Fibroblast of skin of right quadriceps (primary cell): Measurements from ENCODE around the gene DNMT3B.

Experiments
- DNase-seq: peaks from one replicate; pipeline ENCODE4 v3.0.0-alpha.2; 2013

The DNMT3B gene

DNA sequence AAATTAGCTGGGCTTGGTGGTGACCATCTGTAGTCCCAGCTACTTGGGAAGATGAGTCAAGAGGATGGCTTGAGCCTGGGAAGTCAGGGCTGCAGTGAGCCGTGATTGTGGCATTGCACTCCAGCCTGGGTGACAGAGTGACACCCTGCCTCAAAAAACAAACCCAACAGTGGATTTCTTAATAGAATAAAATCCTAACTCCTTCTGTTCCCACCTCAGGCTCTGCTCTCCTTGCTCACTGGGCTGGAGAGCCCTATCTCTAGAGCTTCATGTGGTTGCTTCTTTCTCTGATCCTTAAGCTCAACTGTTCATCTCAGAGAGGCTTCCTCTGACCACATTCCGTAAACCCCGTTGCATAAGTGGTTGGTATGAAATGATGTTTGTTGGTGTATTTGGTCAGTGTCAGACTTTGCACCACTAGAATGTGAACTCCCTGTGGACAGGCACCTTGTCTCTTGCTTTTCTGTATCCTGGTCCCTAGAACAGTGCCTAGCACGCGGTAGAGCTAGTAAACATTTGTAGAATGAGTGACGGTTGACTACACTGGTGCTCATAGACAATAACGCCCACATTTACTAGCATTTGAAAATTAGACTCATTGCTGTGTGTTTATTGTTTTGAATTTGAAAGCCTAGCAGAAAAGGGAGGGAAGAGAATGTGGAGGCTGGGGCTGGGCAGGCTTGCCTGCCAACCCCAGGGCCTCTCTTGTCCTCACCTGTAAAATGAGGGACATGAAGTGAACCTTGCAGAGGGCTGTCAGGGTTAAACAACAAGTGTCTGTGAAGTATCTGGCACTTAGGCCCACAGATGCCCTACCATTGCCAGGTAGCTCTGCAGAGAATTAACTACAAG is 61.8 kb downstream of the DNMT3B start:
- peak; percentile 39 for DNase-seq

DNA sequence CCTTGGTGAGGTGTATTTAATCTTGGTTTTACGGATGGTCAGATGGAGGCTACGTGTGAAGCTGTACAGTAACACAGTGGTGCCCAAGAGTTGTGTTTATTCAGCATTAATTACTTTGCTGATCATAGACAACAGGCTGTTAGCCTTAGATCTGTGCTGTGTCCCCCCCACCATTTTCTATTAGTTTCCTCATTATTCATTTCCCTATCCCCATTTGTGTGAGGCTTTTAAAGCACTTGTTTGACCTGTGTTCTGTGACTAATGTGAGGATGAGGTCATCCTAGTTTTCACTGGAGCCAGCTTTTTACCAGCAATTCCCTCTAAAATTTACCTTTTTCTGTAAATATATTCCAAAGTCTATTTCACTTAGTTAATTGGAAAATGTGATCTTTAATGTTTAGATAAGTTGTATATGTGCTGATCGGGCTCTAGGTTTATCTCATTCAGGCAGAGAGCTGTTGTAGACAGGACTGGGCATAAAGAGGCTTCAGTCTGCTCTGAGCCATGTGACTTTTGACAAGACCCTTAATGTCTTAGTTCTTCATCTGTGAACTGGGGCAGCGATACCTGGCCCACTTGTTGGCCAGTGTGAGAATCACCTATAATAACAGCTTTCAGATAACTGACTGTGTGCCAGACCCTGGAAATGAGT is 66.0 kb downstream of the DNMT3B start:
- no peak for DNase-seq

DNA sequence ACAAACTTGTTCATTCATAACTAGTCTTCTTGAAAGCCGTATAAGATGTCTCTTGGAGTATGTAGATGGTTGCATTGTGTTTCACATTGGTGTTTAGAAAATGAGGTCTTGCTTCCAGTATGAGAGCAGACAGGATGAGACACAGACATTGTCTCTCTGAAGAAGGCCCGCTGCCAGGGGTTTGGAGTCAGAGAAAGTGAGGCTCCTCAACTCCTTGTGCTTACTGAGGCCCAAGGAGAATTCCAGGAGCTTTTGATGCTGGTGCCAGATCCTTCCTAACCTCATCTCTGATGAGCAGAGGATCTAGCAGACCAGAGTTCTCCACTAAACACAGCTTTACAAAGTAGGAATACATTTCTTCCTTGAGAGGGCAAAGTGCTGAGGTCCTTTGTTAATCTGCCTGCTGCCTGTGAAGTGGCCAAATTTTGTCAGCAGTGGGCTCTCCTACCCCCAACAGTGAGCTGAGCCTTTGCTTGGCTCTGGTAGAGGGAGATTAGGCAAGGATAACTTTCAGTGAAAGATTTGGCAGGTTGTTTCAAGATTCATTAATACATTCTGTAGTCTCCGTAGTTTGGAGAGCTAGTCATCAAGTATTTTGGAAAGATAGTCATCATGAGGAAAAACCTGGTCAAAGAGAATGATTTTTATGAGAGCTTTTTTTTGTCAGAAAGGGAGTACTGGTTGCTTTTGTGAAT is 67.3 kb downstream of the DNMT3B start:
- DNase-seq: peak; percentile 13

DNA sequence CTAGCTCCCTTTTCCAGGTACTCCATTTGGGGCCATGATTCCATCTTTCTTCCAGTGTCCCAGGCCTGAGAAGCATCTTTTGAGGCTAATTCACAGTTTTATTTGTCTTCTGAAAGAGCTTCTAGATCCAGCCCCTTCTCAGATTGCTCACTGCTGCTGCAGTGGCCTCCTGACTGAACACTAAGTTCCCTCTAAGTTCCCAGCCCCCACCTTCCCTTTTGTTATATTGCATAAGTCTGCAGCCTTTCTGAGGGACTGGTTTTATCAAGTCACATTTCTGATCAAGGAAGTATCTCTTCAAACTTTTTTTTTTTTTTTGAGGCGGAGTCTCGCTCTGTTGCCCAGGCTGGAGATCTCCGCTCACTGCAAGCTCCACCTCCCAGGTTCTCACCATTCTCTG is 68.3 kb downstream of the DNMT3B start:
- DNase-seq: peak; percentile 18

DNA sequence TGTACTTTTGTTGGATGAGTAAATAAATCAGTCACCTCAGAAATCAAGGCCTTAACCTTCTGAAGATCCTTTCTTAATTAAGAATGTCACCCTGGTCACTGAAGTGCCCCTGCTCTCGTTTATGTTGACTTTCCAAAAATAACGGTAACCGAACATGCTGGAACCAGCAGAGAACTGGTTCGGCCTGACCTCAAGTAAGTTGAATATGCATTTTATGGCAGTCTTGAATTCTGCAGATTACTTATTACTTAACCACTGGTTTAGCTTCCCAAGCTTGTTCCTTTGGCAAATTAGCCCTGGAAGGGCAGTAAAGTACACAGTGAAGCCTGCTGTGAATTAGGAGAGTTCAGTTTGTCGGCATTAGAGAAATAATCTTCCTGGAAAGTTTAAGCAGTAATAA is 69.8 kb downstream of the DNMT3B start:
- DNase-seq: no peak

DNA sequence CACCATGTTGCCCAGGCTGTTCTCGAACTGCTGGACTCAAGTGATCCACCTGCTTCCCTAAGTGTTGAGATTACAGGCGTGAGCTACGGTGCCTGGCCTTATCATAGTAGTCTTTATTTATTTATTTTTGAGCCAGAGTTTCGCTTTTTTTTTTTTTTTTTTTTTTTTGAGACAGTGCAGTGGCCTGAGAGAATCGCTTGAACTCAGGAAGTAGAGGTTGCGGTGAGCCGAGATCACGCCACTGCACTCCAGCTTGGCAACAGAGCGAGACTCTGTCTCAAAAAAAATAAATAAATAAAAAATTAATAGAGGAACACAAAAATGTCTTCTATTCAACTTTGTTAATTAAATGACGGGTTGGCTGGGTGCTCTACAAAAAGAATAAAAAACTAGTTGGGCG is 70.5 kb downstream of the DNMT3B start:
- DNase-seq: no peak

DNA sequence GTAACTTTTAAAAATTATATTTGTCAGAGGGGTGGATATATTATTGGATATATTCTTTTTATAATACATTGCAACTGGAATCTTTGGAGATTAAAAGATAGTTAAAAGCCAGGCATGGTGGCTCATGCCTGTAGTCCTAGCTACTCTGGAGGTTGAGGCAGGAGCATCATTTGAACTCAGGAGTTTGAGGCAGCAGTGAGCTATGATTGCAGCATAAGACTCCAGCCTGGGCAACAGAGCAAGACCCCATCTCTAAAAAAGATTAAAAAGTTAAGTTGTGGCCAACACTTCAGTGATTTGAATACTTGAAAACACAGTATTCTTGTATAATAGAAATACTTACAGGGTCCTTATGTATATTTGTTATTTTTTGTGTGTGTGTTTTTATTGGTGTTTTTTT is 72.8 kb downstream of the DNMT3B start:
- DNase-seq: no peak

DNA sequence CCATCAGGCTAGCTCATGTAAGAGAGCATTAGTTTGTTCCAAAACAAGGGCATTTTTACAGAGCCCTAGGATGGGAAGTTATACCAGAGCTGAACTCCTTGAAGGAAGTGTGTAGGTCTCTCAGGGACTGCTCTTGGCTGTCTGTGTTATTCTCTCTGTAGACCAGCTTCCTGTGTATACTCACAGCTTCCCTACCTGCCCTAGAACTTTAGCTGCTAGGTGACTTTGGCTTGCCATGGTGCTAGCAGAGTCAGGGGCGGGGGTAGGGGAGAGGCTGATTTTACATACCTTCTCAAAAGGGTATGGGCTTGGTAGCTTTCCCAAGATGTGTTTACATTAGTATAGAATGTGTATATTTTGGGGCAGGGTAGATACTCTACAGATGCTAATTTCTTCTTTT is 75.0 kb downstream of the DNMT3B start:
- DNase-seq: no peak

DNA sequence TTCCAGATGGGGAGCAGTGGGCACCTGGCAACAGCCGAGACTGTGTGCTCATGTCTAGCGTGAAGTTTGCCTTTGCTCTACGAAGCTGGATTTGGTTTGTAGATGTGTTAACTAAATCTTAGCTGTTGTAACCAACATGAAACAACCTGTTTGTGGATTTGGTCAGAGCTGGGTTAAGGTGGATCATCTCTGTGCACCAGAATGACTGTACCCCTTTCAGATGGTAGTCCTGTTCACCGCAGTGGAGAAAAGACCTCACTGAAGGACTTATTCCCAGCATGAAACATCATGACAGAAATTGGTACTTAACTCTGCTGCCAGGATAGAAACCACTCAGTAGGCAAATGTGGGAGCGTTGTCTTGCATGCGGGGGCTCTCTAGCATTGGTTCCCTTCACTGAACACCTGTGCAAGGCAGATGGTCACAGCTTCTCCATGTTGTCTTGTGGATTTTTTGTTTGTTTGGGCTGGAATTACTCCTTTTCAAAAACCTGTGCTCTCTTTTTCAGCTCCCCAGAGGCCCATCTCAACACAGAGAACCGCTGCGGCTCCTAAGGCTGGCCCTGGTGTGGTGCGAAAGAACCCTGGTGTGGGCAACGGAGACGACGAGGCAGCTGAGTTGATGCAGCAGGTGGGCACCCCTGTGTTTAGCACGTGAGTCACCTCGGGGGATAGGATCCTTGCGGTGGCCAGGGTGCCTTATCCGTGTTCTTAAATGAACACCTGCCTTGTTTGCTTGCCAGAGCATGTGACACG is 77.2 kb downstream of the DNMT3B start:
- DNase-seq: no peak

DNA sequence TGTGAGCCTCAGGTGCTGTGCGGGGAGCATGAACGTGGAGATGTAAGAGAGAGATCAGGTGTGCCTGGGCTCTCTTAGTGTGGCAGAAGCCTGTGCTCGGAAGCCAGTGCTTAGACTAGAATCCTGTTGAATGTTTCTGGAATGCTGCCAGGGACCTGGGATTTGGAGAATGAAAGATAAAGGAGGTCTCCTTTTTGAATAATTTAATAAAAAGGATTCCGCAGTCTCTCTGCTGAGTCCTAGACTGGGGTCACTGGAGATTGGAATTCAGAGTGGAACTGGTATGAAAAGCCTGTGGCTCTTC is 77.7 kb downstream of the DNMT3B start:
- no peak for DNase-seq

DNA sequence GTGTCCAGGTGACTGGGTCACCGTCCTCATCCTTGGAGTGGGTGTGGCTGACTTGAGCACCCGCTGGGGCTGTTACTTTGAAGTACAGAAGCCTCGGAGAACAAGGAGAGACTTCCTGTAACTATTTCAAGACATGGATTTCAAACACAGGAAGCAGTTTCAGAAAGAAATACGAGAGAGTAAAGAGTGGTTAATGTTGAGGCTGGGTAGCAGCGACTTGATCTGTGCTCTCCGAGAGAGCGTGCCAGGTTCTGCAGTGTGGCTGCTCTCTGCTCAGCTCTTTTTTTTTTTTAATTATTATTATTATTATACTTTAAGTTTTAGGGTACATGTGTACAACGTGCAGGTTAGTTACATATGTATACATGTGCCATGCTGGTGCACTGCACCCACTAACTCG is 79.0 kb downstream of the DNMT3B start:
- DNase-seq: no peak

DNA sequence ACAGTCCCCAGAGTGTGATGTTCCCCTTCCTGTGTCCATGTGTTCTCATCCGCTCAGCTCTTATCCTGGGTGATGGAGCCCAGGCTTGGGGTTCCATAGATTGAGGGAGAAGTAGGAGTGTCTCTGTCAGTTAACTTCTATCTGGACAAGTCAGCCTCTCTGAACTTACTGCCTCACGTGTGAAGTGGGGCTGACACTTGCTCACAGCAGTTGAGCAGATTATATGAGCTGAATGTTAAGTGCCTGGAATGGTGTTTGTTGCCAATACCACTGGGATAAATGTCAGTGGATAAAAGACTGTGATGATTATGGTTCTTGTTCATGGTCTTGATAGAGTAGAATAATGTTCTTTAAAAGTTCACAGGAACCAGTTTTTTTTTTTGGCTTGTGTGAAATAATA is 79.4 kb downstream of the DNMT3B start:
- DNase-seq: no peak

DNA sequence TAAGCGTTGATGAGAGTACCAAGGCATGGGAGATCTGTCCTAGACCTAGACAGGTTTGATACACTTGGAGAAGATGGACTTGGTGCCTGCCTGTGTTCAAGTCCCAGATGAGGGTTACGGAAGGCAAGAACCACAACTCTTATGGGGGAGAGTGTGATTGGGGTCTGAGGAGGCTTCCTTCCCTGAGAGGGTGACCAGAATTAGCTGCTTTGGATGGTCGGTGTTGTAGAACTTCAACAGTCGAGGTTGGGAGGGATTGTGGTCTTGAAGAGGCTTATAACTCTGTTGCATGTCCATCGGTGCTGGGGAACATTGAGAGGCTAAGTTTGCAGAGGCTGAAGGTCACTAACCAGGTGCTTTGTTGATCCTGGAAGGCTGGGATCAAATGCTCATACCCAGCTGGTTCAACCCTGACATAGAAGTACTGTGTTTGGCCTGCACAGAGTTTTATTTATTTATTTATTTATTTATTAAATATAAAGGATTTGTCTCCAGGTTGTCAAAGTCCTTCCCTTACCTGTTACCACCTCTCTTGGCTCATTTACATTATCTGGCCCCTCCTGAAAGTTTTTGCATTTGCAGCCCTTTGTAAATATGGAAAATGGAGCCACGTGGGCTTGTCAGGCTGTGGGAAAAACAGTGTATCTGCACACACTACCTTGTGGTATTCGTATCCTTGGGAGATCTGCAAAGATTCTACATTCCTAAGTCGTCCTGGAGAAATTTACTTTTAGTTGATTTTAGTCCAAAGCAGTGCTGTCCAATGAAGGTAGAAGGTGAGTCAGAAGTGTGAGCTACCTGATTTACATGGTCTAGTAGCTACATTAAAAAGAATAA is 80.7 kb downstream of the DNMT3B start:
- no peak for DNase-seq

DNA sequence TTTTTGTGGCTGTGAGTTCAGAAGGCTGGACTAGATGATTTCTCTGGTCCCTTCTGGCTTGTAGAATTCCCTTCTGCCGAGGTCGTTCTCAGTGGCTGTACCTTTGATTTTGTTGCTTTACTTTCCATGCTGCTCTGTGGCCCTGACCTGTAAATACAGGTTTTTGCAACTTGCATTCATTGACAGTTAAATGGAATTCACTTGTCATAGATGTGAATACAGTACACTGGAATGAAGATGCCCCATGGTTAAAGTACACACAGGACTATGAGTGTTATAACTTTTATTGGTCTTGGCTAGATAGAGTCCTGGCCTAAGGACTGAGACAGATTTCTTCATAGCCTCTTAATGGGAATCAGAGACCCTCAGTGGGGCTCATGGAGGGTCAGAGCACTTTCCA is 83.6 kb downstream of the DNMT3B start:
- DNase-seq: no peak

DNA sequence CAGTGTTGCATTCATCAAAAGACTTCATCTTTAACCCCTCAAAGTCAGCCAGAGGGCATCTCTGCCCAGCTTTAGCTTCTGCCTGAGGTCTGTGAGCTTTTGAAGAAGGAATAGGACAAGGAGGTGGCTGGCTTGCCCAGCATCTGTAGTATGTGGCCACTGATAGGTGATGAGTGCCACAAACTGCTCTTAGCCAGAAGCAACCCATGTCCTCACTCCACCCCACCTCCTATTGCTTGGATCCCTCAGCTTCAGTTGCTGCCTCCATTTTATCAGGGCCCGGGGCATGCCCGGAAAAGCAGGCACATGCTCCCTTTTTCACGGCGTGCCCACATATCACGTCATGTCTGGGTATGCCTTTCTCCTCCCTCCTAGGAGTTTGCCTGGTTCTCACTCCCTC is 84.7 kb downstream of the DNMT3B start:
- no peak for DNase-seq

DNA sequence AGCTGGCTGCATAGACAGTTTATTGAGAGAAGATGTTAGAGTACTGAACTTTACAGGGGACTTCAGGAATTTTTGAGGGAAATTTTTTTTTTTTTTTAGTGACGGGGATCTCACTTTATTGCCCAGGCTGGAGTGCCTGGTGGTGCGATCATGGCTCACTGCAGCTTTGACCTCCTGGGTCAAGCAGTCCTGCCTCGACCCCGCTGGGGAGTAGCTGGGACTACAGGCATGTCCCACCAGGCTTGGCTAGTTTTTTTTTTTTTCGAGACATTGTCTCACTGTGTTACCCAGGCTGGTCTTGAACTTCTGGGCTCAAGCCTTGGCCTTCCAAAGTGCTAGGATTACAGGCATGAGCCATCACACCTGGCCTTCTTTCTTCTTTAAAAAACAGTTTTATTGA is 85.8 kb downstream of the DNMT3B start:
- DNase-seq: no peak

DNA sequence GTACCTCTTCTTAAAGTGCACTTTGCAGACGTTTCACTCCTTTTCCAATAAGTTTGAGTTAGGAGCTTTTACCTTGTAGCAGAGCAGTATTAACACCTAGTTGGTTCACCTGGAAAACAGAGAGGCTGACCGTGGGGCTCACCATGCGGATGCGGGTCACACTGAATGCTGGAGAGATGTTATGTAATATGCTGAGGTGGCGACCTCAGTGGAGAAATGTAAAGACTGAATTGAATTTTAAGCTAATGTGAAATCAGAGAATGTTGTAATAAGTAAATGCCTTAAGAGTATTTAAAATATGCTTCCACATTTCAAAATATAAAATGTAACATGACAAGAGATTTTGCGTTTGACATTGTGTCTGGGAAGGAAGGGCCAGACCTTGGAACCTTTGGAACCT is 86.7 kb downstream of the DNMT3B start:
- no peak for DNase-seq

DNA sequence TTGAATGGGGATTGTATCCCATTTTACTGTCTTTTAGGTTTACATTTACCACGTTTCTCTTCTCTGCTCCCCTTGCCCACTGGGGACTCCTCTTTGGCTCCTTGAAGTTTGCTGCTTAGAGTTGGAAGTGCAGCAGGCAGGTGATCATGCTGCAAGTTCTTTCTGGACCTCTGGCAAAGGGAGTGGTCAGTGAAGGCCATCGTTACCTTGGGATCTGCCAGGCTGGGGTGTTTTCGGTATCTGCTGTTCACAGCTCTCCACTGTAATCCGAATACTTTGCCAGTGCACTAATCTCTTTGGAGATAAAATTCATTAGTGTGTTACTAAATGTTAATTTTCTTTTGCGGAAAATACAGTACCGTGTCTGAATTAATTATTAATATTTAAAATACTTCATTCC is 87.4 kb downstream of the DNMT3B start:
- DNase-seq: no peak

DNA sequence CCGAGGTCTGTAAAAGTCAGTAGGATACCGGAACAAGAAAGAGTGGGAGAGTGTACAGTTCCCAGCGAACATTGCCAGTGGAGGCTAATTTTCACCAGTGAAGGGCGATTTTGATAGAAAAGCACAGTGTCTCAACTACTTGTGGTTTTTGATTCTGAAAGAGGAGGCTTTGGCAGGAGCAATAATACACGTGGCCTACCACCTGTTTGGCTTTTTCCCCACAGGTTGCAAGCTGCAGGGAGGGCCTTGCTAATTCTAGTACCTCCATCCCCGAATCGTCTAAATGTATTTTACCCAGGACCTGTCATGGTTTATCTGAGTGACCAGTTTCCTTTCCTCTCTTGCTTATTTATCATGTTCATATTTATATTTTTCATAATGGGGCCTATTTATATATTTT is 93.2 kb downstream of the DNMT3B start:
- no peak for DNase-seq

DNA sequence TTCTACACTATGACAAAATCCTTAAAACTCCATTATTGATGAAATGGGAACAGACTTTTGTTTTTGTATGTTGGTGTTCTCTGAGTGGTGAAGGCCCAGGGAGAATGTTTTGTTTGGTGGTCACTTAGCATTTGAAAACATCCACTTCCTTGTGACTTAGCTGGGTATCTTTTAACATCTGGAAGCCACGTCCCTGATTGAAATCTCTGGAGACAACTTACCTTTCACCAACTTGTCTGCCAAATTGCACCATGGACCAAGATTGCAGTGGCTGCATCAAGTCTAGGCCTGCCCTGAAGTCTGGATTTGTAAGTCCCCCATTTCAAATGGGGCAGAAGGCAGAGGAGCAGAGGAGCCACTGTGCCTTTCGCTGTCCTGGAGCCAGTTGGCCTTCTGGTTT is 96.0 kb downstream of the DNMT3B start:
- no peak for DNase-seq
